K562 (cell line): ENCODE results near the gene ADAM33. TPM values are rescaled to one million over a fixed set of nuclear protein-coding genes. Genes with fewer than 3 reads are reported as not detected.

Source experiments
- ATAC-seq: fragments of 200-7000 bp; cut with Tn5 transposase; 3 replicates; pipeline ENCODE4 v1.9.1; 2020; ENCODE audit warnings: moderate library complexity
- BruUV-seq: library from RNA; stranded (reverse); fragments of 400-500 nt; replicated peaks from 2 replicates; lab custom pipeline; 2021; lab: Mats Ljungman, UMichigan
- CTCF ChIA-PET: fragments of 300-600 bp; formaldehyde crosslinking; extraction: SDS; loops from one replicate; lab custom pipeline; 2021; ENCODE audit warnings: low intra/inter-chr PET ratio; lab: Yijun Ruan, JAX
- POLR2A ChIA-PET: fragments of 300-600, 350-650 bp; sonication (Branson Sonifier 250); formaldehyde crosslinking; extraction: SDS; loops from one replicate; lab custom pipeline; 2021; ENCODE audit warnings: antibody characterized with exemption, inconsistent platforms; lab: Yijun Ruan, JAX
- DNase-seq, 4 experiments: peaks; one replicate each; pipeline versions ENCODE4 v3.0.0 to v3.0.0-alpha.2; 2011 to 2018; ENCODE audit warnings: low spot score in 3 of 4, mixed read lengths in 3 of 4; ENCODE audit errors: extremely low read depth in 1 of 4
- FAIRE-seq: peaks from 2 replicates; lab custom pipeline; 2011; peaks lifted over from hg19 to GRCh38; lab: Jason Lieb, UNC
- H2AFZ ChIP-seq: 2 replicates; pipeline ENCODE4 v1.6.0; 2011; ENCODE audit warnings: low read depth, low read length, control low read depth, inconsistent platforms
- H3K27ac ChIP-seq: fragments of 200-600 bp; 3 replicates; pipeline ENCODE4 v1.8.0; 2011; ENCODE audit warnings: low read depth, mild to moderate bottlenecking, control low read depth, inconsistent platforms, low read length, moderate library complexity, mixed read lengths; ENCODE audit errors: extremely low read depth
- H3K27me3 ChIP-seq, 2 experiments: fragments of 300-600 bp in 1 of 2; 2 replicates in 1 of 2; 3 replicates in 1 of 2; pipeline versions ENCODE4 v1.6.0 to v1.8.0; 2011; ENCODE audit warnings: inconsistent platforms in 2 of 2, low read length in 2 of 2, mild to moderate bottlenecking in 1 of 2, mixed read lengths in 1 of 2, moderate library complexity in 1 of 2; ENCODE audit not compliant: control insufficient read depth in 2 of 2, insufficient read depth in 2 of 2
- H3K36me3 ChIP-seq: fragments of 300-600 bp; 3 replicates; pipeline ENCODE4 v1.8.0; 2011; ENCODE audit warnings: mild to moderate bottlenecking, low read length, inconsistent platforms; ENCODE audit not compliant: control insufficient read depth, insufficient read depth
- H3K4me1 ChIP-seq, 2 experiments: fragments of 200-600 bp in 1 of 2; replicated peaks in 1 of 2; 2 replicates in 1 of 2; 3 replicates in 1 of 2; pipeline versions ENCODE4 v1.5.1 to v1.8.0; 2011; ENCODE audit warnings: inconsistent platforms in 2 of 2, low read length in 2 of 2, mild to moderate bottlenecking in 1 of 2, mixed read lengths in 1 of 2, moderate library complexity in 1 of 2; ENCODE audit not compliant: control insufficient read depth in 2 of 2, insufficient read depth in 2 of 2
- H3K4me2 ChIP-seq: 2 replicates; pipeline ENCODE4 v1.6.1; 2011; ENCODE audit warnings: low read length, control low read depth, inconsistent platforms, mixed read lengths; ENCODE audit not compliant: insufficient read depth
- H3K4me3 ChIP-seq: fragments of 200-600 bp; sonication (generic), shearing (Covaris generic); 2 replicates; pipeline ENCODE4 v1.5.1; 2016; ENCODE audit warnings: control low read depth, inconsistent platforms
- H3K79me2 ChIP-seq: fragments of 200-600 bp; 3 replicates; pipeline ENCODE4 v1.8.0; 2011; ENCODE audit warnings: low read length, inconsistent platforms; ENCODE audit not compliant: control insufficient read depth, insufficient read depth
- H3K9ac ChIP-seq, 2 experiments: 2 replicates each; pipeline versions ENCODE4 v1.6.0 to v1.6.1; 2011; ENCODE audit warnings: low read depth in 2 of 2, low read length in 2 of 2, control low read depth in 1 of 2, inconsistent platforms in 1 of 2, mild to moderate bottlenecking in 1 of 2, mixed read lengths in 1 of 2; ENCODE audit not compliant: insufficient read depth in 1 of 2
- H3K9me1 ChIP-seq: one replicate; pipeline ENCODE4 v1.6.0; 2011; ENCODE audit warnings: inconsistent platforms, mild to moderate bottlenecking, low read length, moderate library complexity; ENCODE audit not compliant: control insufficient read depth, insufficient read depth
- H3K9me3 ChIP-seq: replicated peaks from 2 replicates; pipeline ENCODE4 v1.5.1; 2011; ENCODE audit warnings: low read depth, low read length, inconsistent platforms; ENCODE audit not compliant: control insufficient read depth, insufficient read depth
- H4K20me1 ChIP-seq: replicated peaks from 2 replicates; pipeline ENCODE4 v1.6.1; 2011; ENCODE audit warnings: low read length, inconsistent platforms, mixed read lengths; ENCODE audit not compliant: control insufficient read depth, insufficient read depth
- BACH1 ChIP-seq: fragments of 200-800 bp; sonication (Bioruptor generic); IDR thresholded peaks from 2 replicates; pipeline ENCODE4 v1.6.1; 2016; ENCODE audit warnings: missing genetic modification characterization, missing compliant biosample characterization
- BMI1 ChIP-seq: fragments of 150-350 bp; IDR thresholded peaks from 2 replicates; pipeline ENCODE4 v1.6.1; 2014; ENCODE audit warnings: low read length
- IFI16 ChIP-seq: fragments of 250-450 bp; sonication (Bioruptor Pico); IDR thresholded peaks from 2 replicates; pipeline ENCODE4 v2.1.2; 2022; ENCODE audit warnings: mild to moderate bottlenecking, inconsistent platforms
- PTTG1 ChIP-seq: fragments of 450-650 bp; IDR thresholded peaks from 2 replicates; pipeline ENCODE4 v1.6.1; 2016; ENCODE audit warnings: low read depth, mild to moderate bottlenecking, missing genetic modification characterization, missing compliant biosample characterization
- SREBF2 ChIP-seq: sonication (generic); formaldehyde crosslinking; IDR thresholded peaks from 2 replicates; pipeline ENCODE4 v1.4.0; 2020; ENCODE audit warnings: mild to moderate bottlenecking, missing genetic modification reagents
- TEAD2 ChIP-seq: fragments of 450-650 bp; IDR thresholded peaks from 2 replicates; pipeline ENCODE4 v1.6.1; 2016; ENCODE audit warnings: missing genetic modification characterization, control low read depth, missing compliant biosample characterization
- TFE3 ChIP-seq: fragments of 450-650 bp; formaldehyde crosslinking; IDR thresholded peaks from 2 replicates; pipeline ENCODE4 v1.4.0; 2020; ENCODE audit warnings: mild to moderate bottlenecking, mixed read lengths
- ZNF561 ChIP-seq: fragments of 450-650 bp; formaldehyde crosslinking; conservative IDR thresholded peaks from 2 replicates; pipeline ENCODE4 v1.4.0; 2020; ENCODE audit warnings: mild to moderate bottlenecking, moderate library complexity
- WGBS: fragments of 100-300 bp; shearing (Covaris generic); methylation state at CpG from one replicate; pipeline ENCODE4 v1.1.6; 2016; ENCODE audit warnings: low coverage, mixed read lengths; ENCODE audit not compliant: insufficient coverage; ENCODE audit errors: missing lambda C conversion rate; 5-methylcytosine and 5-hydroxymethylcytosine counted together
- in situ Hi-C: fragments of 300-500 bp; cut with MboI; formaldehyde crosslinking; loops from 4 replicates; pipeline ENCODE4 v1.15.0; 2018; ENCODE audit warnings: inconsistent platforms, mixed read lengths
- intact Hi-C: fragments of 100-400 bp; cut with micrococcal nuclease; formaldehyde crosslinking; loops from 2 replicates; pipeline ENCODE4 v1.14.2; 2022
- polyA plus RNA-seq, 8 experiments: library from polyadenylated mRNA; depleted of rRNA in 4 of 8; stranded (reverse) in 5 of 8; unstranded in 3 of 8; fragments of >200 nt; fragmentation: Nextera tagmentation in 2 of 8; fragmentation: Illumina TruSeq in 1 of 8; extraction: Ambion mirVana in 2 of 8; extraction: Trizol in 1 of 8; gene quantifications; 2 replicates each; pipeline versions ENCODE4 v1.2.1 to v1.2.3, GENCODE V29; 2011 to 2014; ENCODE audit warnings: inconsistent platforms in 1 of 8, missing spikeins in 1 of 8
- total RNA-seq, 7 experiments: library from RNA; depleted of rRNA in 6 of 7; stranded (reverse); fragments of >200 nt in 6 of 7; fragmentation: Illumina TruSeq in 2 of 7; extraction: Trizol in 2 of 7; gene quantifications; 2 replicates each; pipeline versions ENCODE4 v1.2.1 to v1.2.3, GENCODE V29; 2011 to 2021; ENCODE audit warnings: low replicate concordance in 1 of 7
- TF ChIP-seq, protein P1 (sequence below): sonication (generic); formaldehyde crosslinking; IDR thresholded peaks from 2 replicates; pipeline ENCODE4 v1.8.0; 2023; ENCODE audit warnings: missing genetic modification reagents, mild to moderate bottlenecking, borderline replicate concordance
- TF ChIP-seq, protein P2 (sequence below): fragments of 450-650 bp; formaldehyde crosslinking; IDR thresholded peaks from 2 replicates; pipeline ENCODE4 v1.4.0; 2020; ENCODE audit warnings: mild to moderate bottlenecking, moderate library complexity
- TF ChIP-seq, protein P3 (sequence below): fragments of 450-650 bp; conservative IDR thresholded peaks from 2 replicates; pipeline ENCODE4 v1.6.1; 2016; ENCODE audit warnings: missing genetic modification characterization, low read depth, mild to moderate bottlenecking, control low read depth, missing compliant biosample characterization

Gene ADAM33
- total and polyA plus RNA-seq, 9 of the 15 experiments (the other 6 are each of a cell fraction or from before 2014, with no cell fraction given): not detected

DNA sequence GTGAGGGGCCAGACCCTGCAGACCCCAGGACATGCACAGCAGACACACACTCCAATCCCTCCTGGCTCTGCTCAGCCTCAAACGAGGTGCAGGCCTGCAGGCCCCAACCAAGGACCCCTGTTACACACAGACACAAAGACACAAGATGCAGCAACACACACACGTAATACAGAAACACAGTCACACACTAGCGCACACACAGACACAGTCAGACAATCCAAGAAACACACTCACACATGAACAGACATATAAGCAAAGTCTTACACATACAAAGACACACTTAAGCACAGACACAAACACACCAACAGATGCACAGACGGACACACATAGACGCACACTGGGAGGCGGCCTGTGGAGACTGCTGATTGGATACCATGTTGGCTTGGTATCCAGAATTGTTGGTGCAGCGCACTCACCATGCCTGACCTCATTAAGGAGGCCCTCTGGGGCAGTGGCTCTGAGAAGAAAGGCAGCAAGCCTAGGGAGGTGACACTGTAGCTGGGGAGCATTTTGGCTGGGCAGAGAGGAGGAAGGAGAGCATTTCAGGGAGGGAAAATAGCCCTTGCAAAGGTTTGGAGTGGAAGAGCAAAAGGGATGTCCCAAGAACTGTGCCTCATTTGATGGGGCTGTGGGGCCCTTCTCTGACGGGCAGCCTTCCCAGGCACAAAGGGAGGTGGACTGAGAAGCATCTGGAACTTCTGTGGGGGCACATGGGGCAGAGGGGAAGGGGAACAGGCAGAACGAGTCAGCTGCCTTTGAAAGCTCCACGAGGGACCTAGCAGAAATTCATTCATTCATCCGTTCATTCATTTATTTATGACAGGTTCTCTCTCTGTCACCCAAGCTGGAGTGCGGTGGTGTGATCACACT lies 49.2 kb upstream of the ADAM33 start:
- no peak for DNase-seq
- CTCF ChIA-PET: no interaction called here
- 23% methylated on average over 12 of the region's 12 CpGs for WGBS
- H3K27me3 ChIP-seq: peaks cover 4 to 34% of the 10 kb centered on the region in 2 experiments; a peak in 3 of 5 replicates
- no peak overlapping the region for H3K4me3 ChIP-seq
- intact Hi-C loops (no loop called here), in situ Hi-C loops (no loop called here)
- H3K4me1 ChIP-seq: peaks cover 8 to 13% of the 10 kb centered on the region in 2 experiments; a peak in 4 of 5 replicates
- H3K4me2 ChIP-seq: no peak overlapping the region
- no peak overlapping the region for H2AFZ ChIP-seq
- no peak for ATAC-seq
- no peaks in the 10 kb centered on the region for H3K9me1 ChIP-seq
- no peak for FAIRE-seq
- no peak overlapping the region for H3K9ac ChIP-seq
- no peaks in the 10 kb centered on the region for H3K36me3 ChIP-seq
- no peaks in the 10 kb centered on the region for H3K79me2 ChIP-seq
- no peaks in the 10 kb centered on the region for H4K20me1 ChIP-seq
- POLR2A ChIA-PET: no interaction called here
- no peak overlapping the region for H3K27ac ChIP-seq
- H3K9me3 ChIP-seq: no peaks in the 10 kb centered on the region
- BruUV-seq: no TSS peak
- no peak for TF ChIP-seq TEAD2
- no peak for TF ChIP-seq PTTG1 (tag)
- no peak for TF ChIP-seq BMI1
- no peak for TF ChIP-seq IFI16 (CRISPR knock-in tag)
- TF ChIP-seq SREBF2 (CRISPR knock-in tag): no peak
- TF ChIP-seq ZNF561 (CRISPR knock-in tag): no peak
- no peak for TF ChIP-seq TFE3
- no peak for TF ChIP-seq BACH1 (tag)
- TF ChIP-seq, protein P1, sequence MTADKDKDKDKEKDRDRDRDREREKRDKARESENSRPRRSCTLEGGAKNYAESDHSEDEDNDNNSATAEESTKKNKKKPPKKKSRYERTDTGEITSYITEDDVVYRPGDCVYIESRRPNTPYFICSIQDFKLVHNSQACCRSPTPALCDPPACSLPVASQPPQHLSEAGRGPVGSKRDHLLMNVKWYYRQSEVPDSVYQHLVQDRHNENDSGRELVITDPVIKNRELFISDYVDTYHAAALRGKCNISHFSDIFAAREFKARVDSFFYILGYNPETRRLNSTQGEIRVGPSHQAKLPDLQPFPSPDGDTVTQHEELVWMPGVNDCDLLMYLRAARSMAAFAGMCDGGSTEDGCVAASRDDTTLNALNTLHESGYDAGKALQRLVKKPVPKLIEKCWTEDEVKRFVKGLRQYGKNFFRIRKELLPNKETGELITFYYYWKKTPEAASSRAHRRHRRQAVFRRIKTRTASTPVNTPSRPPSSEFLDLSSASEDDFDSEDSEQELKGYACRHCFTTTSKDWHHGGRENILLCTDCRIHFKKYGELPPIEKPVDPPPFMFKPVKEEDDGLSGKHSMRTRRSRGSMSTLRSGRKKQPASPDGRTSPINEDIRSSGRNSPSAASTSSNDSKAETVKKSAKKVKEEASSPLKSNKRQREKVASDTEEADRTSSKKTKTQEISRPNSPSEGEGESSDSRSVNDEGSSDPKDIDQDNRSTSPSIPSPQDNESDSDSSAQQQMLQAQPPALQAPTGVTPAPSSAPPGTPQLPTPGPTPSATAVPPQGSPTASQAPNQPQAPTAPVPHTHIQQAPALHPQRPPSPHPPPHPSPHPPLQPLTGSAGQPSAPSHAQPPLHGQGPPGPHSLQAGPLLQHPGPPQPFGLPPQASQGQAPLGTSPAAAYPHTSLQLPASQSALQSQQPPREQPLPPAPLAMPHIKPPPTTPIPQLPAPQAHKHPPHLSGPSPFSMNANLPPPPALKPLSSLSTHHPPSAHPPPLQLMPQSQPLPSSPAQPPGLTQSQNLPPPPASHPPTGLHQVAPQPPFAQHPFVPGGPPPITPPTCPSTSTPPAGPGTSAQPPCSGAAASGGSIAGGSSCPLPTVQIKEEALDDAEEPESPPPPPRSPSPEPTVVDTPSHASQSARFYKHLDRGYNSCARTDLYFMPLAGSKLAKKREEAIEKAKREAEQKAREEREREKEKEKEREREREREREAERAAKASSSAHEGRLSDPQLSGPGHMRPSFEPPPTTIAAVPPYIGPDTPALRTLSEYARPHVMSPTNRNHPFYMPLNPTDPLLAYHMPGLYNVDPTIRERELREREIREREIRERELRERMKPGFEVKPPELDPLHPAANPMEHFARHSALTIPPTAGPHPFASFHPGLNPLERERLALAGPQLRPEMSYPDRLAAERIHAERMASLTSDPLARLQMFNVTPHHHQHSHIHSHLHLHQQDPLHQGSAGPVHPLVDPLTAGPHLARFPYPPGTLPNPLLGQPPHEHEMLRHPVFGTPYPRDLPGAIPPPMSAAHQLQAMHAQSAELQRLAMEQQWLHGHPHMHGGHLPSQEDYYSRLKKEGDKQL (CRISPR knock-in tag): no peak
- TF ChIP-seq, protein P2, sequence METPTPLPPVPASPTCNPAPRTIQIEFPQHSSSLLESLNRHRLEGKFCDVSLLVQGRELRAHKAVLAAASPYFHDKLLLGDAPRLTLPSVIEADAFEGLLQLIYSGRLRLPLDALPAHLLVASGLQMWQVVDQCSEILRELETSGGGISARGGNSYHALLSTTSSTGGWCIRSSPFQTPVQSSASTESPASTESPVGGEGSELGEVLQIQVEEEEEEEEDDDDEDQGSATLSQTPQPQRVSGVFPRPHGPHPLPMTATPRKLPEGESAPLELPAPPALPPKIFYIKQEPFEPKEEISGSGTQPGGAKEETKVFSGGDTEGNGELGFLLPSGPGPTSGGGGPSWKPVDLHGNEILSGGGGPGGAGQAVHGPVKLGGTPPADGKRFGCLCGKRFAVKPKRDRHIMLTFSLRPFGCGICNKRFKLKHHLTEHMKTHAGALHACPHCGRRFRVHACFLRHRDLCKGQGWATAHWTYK (CRISPR knock-in tag): no peak
- TF ChIP-seq, protein P3, sequence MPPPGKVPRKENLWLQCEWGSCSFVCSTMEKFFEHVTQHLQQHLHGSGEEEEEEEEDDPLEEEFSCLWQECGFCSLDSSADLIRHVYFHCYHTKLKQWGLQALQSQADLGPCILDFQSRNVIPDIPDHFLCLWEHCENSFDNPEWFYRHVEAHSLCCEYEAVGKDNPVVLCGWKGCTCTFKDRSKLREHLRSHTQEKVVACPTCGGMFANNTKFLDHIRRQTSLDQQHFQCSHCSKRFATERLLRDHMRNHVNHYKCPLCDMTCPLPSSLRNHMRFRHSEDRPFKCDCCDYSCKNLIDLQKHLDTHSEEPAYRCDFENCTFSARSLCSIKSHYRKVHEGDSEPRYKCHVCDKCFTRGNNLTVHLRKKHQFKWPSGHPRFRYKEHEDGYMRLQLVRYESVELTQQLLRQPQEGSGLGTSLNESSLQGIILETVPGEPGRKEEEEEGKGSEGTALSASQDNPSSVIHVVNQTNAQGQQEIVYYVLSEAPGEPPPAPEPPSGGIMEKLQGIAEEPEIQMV (tag): no peak
